Activated CD4-positive, alpha-beta T cell treated with anti-CD3 and anti-CD28 coated beads, Interleukin-2, amount 10 ng/mL, durations not matched to agents 7 days and 5 days (primary cell): ENCODE data around the gene SIRPA. TPM values are rescaled to one million over a fixed set of nuclear protein-coding genes. Genes with fewer than 3 reads are reported as not detected.

Experiments used
- CTCF ChIA-PET: fragments of 350-600 bp; sonication (Branson Sonifier 250); formaldehyde crosslinking; loops from one replicate; lab custom pipeline; 2021; ENCODE audit warnings: antibody characterized with exemption; lab: Charles Lee
- POLR2A ChIA-PET: fragments of 350-600 bp; sonication (Branson Sonifier 250); formaldehyde crosslinking; loops from one replicate; lab custom pipeline; 2021; ENCODE audit warnings: antibody characterized with exemption; lab: Charles Lee
- DNase-seq: peaks from one replicate; pipeline ENCODE4 v3.0.0-alpha.2; 2020
- H3K27ac Mint-ChIP-seq: one replicate; pipeline ENCODE4 v1.8.0; 2021; ENCODE audit warnings: mild to moderate bottlenecking, moderate library complexity, mixed read lengths
- H3K27me3 Mint-ChIP-seq: one replicate; pipeline ENCODE4 v1.8.0; 2021; ENCODE audit warnings: mixed read lengths
- H3K36me3 Mint-ChIP-seq: one replicate; pipeline ENCODE4 v1.8.0; 2021; ENCODE audit warnings: low read depth, mixed read lengths
- H3K4me1 Mint-ChIP-seq: one replicate; pipeline ENCODE4 v1.8.0; 2021; ENCODE audit warnings: mixed read lengths
- H3K4me3 Mint-ChIP-seq: one replicate; pipeline ENCODE4 v1.8.0; 2021; ENCODE audit warnings: mild to moderate bottlenecking, moderate library complexity, mixed read lengths
- H3K9me3 Mint-ChIP-seq: one replicate; pipeline ENCODE4 v1.8.0; 2021; ENCODE audit warnings: mixed read lengths
- total RNA-seq, 2 experiments: library from RNA; stranded (reverse); gene quantifications; one replicate each; pipeline ENCODE4 v1.2.3, GENCODE V29; 2021

SIRPA gene
- total RNA-seq, 2 experiments from 2014 or later = not detected

DNA sequence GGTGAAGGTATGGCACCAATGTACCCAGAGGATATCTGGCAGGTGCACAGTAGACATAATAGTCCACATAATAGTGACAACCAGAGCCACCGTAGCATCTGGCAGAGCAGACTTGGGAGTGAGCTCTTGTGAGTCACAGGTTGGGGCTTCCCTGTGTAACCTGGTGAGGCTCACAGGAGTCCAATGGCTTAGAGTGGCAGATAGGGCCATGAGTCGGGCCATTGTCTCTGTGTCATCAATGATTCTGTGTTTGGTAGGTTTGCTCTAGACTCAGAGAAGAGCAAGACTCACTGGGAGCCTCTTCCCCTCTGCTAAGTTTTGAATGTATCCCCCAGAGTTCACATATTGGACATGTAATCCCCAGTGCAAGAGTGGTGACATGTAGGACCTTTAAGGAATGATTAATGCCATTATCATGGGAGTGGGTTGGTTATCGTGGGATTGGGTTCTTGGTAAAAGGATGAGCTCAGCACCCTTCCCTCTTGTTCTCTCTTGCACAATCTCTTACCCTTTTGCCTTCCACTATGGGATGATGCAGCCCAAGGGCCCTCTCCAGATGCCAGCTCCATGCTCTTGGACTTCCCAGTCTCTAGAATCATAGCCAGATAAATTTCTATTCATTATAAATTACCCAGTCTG, 22.6 kb upstream of the SIRPA start:
- Mint-ChIP-seq H3K27me3 (no peaks in the 10 kb centered on the region), H3K4me3 (no peak overlapping the region), H3K27ac (no peak overlapping the region), H3K36me3 (no peaks in the 10 kb centered on the region), H3K9me3 (no peaks in the 10 kb centered on the region), H3K4me1 (no peaks in the 10 kb centered on the region)
- CTCF ChIA-PET = interaction anchor here (1.2 kb wide), 1 partner anchor 16 kb away, joined by 4 read pairs; no protein-coding TSS in a partner anchor
- POLR2A ChIA-PET = no interaction called here
- no peak for DNase-seq

GRCh38 chr20:1874450-1875182, 20.6 kb upstream of the SIRPA start:
- Mint-ChIP-seq H3K36me3 (no peaks in the 10 kb centered on the region), H3K9me3 (no peaks in the 10 kb centered on the region)
- no peak for DNase-seq

GRCh38 chr20:1875183-1875554, 20.0 kb upstream of the SIRPA start:
- DNase-seq = no peak
- H3K4me3 Mint-ChIP-seq = no peak overlapping the region
- no peaks in the 10 kb centered on the region for H3K27me3 Mint-ChIP-seq
- H3K27ac Mint-ChIP-seq = no peak overlapping the region
- ChIA-PET POLR2A (no interaction called here), CTCF (no interaction called here)
- no peaks in the 10 kb centered on the region for H3K9me3 Mint-ChIP-seq
- H3K36me3 Mint-ChIP-seq = no peaks in the 10 kb centered on the region
- no peaks in the 10 kb centered on the region for H3K4me1 Mint-ChIP-seq

More at GRCh38 chr20:1874450-1875182, 20.6 kb upstream of the SIRPA start:
- H3K27me3 Mint-ChIP-seq = no peaks in the 10 kb centered on the region
- no peak overlapping the region for H3K27ac Mint-ChIP-seq
- CTCF ChIA-PET = no interaction called here
- H3K4me1 Mint-ChIP-seq = no peaks in the 10 kb centered on the region
- no peak overlapping the region for H3K4me3 Mint-ChIP-seq
- POLR2A ChIA-PET = no interaction called here

DNA sequence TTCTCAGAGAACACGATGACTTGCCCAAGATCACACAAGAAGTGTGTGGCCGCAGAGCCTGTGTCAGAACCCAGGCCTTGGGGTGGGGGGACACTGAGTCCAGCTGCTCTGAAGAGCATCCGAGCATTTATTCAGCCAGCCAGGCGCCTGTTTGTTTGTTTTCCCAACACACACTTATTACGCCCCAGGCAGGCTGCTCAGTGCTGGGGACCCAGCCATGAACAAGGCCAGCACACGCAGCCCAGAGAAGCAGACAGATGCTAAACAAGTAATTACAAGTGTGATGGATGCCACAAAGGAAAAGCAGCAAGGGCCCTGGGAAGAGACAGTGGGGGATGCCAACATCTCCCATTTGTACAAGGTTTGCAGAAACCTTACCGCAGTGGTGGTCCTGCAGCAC, 19.4 kb upstream of the SIRPA start:
- no peak for DNase-seq
- Mint-ChIP-seq H3K4me3 (no peak overlapping the region), H3K36me3 (no peaks in the 10 kb centered on the region), H3K4me1 (no peaks in the 10 kb centered on the region), H3K27me3 (no peaks in the 10 kb centered on the region), H3K27ac (no peak overlapping the region), H3K9me3 (no peaks in the 10 kb centered on the region)
- ChIA-PET POLR2A (no interaction called here), CTCF (no interaction called here)

DNA sequence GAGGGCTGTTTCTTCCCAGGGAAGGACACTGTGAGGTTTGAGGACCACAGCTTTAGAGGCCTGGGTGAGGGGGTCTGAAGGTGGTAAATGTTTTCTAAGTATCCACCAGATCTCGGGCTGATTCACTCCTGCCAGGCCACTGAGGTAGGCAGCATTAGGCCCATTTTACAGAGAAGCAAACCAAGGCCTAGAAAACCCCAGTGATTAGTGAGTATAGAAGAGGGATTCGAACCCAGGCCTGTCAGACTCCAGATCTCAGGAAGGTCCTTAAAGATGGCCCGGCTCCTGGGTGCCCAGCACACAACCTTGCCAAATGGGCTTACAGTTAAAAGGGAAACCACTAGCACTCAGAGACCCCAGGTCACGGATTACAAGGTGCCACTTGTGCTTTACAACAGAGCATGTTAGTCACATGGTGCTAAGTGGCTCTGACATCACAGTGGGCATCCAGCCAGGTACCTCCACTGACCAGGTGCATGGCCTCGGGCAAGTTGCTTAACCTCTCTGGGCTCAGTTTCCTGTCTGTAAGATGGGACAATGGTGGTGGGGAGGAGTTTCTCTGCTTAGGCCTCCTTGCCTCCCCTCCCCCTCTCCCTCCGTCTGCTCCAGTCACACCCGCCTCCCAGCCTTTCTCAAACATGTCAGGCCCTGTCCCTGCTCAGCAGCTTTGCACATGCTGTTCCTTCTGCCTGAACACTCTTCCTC, 18.8 kb upstream of the SIRPA start:
- Mint-ChIP-seq H3K4me1 (no peaks in the 10 kb centered on the region), H3K4me3 (no peak overlapping the region), H3K36me3 (no peaks in the 10 kb centered on the region), H3K9me3 (no peaks in the 10 kb centered on the region), H3K27me3 (no peaks in the 10 kb centered on the region), H3K27ac (no peak overlapping the region)
- CTCF ChIA-PET = no interaction called here
- POLR2A ChIA-PET = no interaction called here
- no peak for DNase-seq

DNA sequence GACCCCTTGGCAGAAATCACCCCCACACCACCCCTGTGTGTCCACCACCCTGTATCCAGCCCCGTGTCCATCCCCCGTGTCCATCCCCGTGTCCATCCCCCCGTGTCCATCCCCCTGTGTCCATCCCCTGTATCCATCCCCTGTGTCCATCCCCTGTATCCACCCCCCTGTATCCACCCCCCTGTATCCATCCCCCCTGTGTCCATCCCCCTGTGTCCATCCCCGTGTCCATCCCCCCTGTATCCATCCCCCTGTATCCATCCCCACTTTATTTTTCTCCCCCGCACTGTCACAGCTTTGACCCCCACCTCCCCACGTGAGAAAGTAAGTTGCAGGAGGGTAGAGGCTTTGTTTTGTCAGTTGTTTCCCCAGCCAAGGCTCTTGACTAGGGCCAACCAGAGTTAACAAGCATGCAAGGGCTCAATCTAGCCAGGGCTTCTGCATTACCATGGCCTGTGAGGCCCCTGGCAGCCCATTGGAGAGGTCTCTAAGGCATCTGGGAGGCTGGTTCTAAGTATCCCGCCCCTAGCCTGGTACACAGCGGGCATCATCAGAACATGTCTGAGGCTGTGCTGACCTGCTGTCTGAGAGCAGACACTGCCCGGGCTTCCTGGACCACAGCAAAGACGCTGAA, 18.1 kb upstream of the SIRPA start:
- H3K27ac Mint-ChIP-seq = no peak overlapping the region
- no peak overlapping the region for H3K4me3 Mint-ChIP-seq
- H3K4me1 Mint-ChIP-seq = peaks cover under 1% of the 10 kb centered on the region
- POLR2A ChIA-PET = no interaction called here
- H3K9me3 Mint-ChIP-seq = no peaks in the 10 kb centered on the region
- H3K27me3 Mint-ChIP-seq = no peaks in the 10 kb centered on the region
- CTCF ChIA-PET = interaction anchor here (0.6 kb wide), 1 partner anchor 226 kb away, joined by 3 read pairs; no protein-coding TSS in a partner anchor
- no peaks in the 10 kb centered on the region for H3K36me3 Mint-ChIP-seq
- no peak for DNase-seq

GRCh38 chr20:1877609-1878200, 17.5 kb upstream of the SIRPA start:
- ChIA-PET POLR2A (no interaction called here), CTCF (interaction anchor here (0.6 kb wide), 1 partner anchor 226 kb away, joined by 3 read pairs; no protein-coding TSS in a partner anchor)
- H3K4me3 Mint-ChIP-seq = no peak overlapping the region

GRCh38 chr20:1879369-1879768, 15.8 kb upstream of the SIRPA start:
- H3K36me3 Mint-ChIP-seq = no peaks in the 10 kb centered on the region
- ChIA-PET CTCF (no interaction called here), POLR2A (no interaction called here)
- peaks cover 3% of the 10 kb centered on the region for H3K27me3 Mint-ChIP-seq
- peaks cover 13% of the 10 kb centered on the region for H3K4me1 Mint-ChIP-seq
- DNase-seq = no peak
- no peak overlapping the region for H3K4me3 Mint-ChIP-seq
- H3K27ac Mint-ChIP-seq = no peak overlapping the region
- H3K9me3 Mint-ChIP-seq = peaks cover 3% of the 10 kb centered on the region

More at GRCh38 chr20:1877609-1878200, 17.5 kb upstream of the SIRPA start:
- Mint-ChIP-seq H3K4me1 (peaks cover 4% of the 10 kb centered on the region), H3K27ac (no peak overlapping the region), H3K27me3 (no peaks in the 10 kb centered on the region), H3K36me3 (no peaks in the 10 kb centered on the region), H3K9me3 (peaks cover 3% of the 10 kb centered on the region)
- no peak for DNase-seq

GRCh38 chr20:1879934-1880333, 15.3 kb upstream of the SIRPA start:
- Mint-ChIP-seq H3K9me3 (peaks cover 3% of the 10 kb centered on the region), H3K27ac (no peak overlapping the region), H3K4me3 (no peak overlapping the region), H3K4me1 (peaks cover 13% of the 10 kb centered on the region), H3K27me3 (peaks cover 6% of the 10 kb centered on the region), H3K36me3 (no peaks in the 10 kb centered on the region)
- POLR2A ChIA-PET = no interaction called here
- DNase-seq = no peak
- CTCF ChIA-PET = no interaction called here

GRCh38 chr20:1880529-1881239, 14.5 kb upstream of the SIRPA start:
- peaks cover 13% of the 10 kb centered on the region for H3K4me1 Mint-ChIP-seq
- H3K9me3 Mint-ChIP-seq = peaks cover 3% of the 10 kb centered on the region
- CTCF ChIA-PET = no interaction called here
- H3K36me3 Mint-ChIP-seq = no peaks in the 10 kb centered on the region
- H3K27ac Mint-ChIP-seq = no peak overlapping the region
- no peak overlapping the region for H3K4me3 Mint-ChIP-seq
- peaks cover 6% of the 10 kb centered on the region for H3K27me3 Mint-ChIP-seq
- no peak for DNase-seq
- POLR2A ChIA-PET = no interaction called here

DNA sequence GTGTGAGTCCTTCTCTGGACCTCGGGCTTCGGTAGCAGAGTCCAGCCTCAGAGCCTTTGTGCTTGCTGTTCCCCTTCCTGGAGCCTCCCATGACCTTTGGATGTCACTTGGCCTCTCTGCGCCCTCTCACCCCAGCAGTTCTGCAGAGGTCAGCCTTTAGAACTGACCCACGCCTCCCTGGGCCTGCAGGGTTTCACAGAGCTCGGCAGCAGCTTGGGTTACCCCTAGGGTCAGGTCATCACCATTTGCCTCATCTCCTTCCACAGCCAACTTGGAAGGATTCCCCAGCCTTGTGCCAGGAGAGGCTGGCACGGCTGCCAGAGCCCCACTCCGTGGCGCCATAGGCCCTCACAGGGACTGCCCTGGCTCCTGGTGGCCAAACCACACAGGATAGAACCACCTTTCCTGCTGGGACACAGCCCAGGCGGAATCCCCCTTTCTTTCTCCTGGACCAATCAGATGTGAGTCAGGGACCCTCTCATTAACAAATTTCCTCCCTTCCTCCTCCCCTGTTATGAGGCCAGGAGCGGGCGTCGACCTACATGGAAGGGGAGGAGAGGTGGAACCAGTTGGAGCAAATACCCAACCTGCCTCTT, 13.9 kb upstream of the SIRPA start:
- POLR2A ChIA-PET = no interaction called here
- no peak overlapping the region for H3K27ac Mint-ChIP-seq
- peaks cover 13% of the 10 kb centered on the region for H3K4me1 Mint-ChIP-seq
- DNase-seq = no peak
- H3K4me3 Mint-ChIP-seq = no peak overlapping the region
- peaks cover 6% of the 10 kb centered on the region for H3K27me3 Mint-ChIP-seq
- CTCF ChIA-PET = no interaction called here
- no peaks in the 10 kb centered on the region for H3K36me3 Mint-ChIP-seq
- H3K9me3 Mint-ChIP-seq = peaks cover 3% of the 10 kb centered on the region

GRCh38 chr20:1882026-1882425, 13.2 kb upstream of the SIRPA start:
- no peak overlapping the region for H3K27ac Mint-ChIP-seq
- CTCF ChIA-PET = interaction anchor here (0.6 kb wide), 1 partner anchor 30 kb away, joined by 3 read pairs; no protein-coding TSS in a partner anchor
- POLR2A ChIA-PET = no interaction called here
- H3K4me1 Mint-ChIP-seq = peaks cover 13% of the 10 kb centered on the region
- no peak for DNase-seq
- H3K9me3 Mint-ChIP-seq = peaks cover 3% of the 10 kb centered on the region
- no peak overlapping the region for H3K4me3 Mint-ChIP-seq
- no peaks in the 10 kb centered on the region for H3K36me3 Mint-ChIP-seq
- H3K27me3 Mint-ChIP-seq = peaks cover 6% of the 10 kb centered on the region
